GM12873 (cell line): Measurements from ENCODE around the gene UVRAG.

Experiments
- TF ChIP-seq, protein P1 (sequence below): IDR thresholded peaks from 2 replicates; pipeline ENCODE4 v1.5.1; 2012; ENCODE audit warnings: low read depth, mild to moderate bottlenecking, moderate library complexity, low read length, control low read depth; ENCODE audit not compliant: insufficient read depth; ENCODE audit errors: missing control alignments

The UVRAG gene

DNA sequence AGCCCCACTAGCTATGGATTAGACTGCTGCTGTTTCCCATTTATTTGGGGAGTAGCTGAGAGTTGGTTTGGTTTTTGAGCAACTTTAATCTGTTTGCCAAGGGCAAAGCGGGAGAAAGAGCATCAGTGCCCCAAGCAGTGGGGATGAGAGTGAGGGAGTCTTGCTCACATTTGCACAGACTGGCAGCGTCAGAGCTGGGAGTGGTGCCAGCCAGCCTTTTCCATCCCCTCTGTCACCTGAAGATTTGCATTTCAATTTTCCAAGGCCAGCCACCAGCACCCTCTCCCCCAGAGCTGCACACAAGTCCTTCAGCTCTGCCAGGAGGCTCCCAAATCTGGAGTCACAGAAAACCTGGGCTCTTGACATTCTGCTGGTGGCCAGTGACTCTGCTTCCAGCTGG lies 21.0 kb upstream of the UVRAG start:
- TF ChIP-seq, protein P1, sequence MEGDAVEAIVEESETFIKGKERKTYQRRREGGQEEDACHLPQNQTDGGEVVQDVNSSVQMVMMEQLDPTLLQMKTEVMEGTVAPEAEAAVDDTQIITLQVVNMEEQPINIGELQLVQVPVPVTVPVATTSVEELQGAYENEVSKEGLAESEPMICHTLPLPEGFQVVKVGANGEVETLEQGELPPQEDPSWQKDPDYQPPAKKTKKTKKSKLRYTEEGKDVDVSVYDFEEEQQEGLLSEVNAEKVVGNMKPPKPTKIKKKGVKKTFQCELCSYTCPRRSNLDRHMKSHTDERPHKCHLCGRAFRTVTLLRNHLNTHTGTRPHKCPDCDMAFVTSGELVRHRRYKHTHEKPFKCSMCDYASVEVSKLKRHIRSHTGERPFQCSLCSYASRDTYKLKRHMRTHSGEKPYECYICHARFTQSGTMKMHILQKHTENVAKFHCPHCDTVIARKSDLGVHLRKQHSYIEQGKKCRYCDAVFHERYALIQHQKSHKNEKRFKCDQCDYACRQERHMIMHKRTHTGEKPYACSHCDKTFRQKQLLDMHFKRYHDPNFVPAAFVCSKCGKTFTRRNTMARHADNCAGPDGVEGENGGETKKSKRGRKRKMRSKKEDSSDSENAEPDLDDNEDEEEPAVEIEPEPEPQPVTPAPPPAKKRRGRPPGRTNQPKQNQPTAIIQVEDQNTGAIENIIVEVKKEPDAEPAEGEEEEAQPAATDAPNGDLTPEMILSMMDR: no peak

DNA sequence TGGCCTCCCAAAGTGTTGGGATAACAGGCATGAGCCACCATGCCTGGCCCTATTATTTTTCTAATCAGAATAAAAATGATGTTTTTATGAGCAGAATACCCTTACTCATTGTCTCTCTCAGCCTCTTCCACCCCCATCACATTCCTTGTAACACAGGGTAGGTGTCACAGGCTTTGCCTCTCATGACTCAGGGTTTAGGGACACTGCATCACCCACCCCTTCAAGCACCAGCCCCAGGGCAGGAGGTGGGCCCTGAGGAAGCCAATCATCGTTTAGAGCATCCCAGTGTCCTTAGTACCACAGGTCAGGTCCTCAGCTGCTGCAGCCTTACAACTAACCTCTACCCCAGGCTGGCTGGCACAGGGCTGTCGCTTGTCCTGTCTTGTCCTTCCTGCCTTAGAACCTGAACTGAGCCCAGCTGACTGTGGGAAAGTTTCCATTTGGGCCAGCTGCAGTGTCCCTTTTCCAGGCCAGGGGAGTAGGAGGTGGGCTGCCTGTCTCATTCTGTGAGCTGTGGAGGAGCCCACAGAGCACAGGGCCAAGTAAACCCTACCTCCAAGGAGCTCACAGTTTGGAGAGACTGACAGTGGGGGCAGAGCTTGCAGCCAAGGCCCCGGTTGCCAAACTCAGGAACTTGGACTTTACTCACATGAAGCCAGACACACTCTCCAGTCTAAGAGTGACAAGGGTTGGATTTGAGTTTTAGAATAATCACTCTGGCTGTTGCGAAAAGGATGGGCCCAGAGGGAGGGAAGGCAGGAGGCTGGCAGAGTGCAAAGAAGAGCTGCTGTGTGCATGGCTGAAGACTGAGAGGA lies 19.5 kb upstream of the UVRAG start:
- TF ChIP-seq, protein P1: no peak

DNA sequence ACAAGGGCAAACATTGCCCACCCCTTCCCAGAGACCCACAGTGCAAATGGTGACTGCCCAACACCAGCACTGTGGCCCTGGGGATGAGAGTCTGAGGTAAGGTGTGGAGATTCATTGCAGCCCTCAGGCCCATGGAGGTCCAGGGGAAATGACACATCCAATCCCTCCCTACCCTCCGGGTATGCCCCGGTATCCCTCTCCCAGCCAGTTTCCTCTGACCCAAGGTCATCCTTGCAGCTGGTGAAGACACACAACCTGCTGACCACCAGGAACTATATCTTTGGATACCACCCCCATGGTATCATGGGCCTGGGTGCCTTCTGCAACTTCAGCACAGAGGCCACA lies 18.9 kb upstream of the UVRAG start:
- TF ChIP-seq, protein P1: no peak

DNA sequence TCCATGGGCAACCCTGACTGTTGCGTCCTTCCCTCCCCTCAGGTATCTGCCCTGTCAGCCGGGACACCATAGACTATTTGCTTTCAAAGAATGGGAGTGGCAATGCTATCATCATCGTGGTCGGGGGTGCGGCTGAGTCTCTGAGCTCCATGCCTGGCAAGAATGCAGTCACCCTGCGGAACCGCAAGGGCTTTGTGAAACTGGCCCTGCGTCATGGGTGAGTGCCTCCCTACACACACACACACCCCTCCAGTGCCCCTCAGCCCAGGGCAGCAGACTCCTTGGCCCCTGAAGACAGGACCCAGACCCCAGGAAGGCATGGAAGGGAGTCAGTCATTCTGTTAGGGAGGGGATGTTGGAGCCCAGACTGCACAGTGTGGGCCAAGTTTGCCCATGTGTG lies 17.9 kb upstream of the UVRAG start:
- TF ChIP-seq, protein P1: no peak

DNA sequence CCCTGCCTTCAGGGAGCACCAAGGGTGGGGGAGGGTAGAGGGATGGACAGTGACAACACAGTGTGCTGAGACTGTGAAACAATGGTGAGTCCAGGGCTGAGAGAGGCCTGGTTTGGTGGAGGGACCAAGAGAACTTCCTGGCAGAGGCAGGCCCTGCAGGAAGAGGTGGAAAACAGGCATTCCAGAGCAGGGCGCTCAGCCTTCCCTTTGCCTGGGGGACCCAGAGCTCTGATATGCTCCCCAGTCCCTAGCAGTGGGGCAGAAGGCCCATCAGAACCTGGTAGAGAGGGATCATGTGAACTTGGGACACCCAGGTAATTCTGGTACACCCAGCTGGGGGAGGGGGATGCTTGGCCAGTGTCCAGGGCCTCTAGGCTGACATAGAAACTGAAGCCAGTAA lies 17.2 kb upstream of the UVRAG start:
- TF ChIP-seq, protein P1: no peak

DNA sequence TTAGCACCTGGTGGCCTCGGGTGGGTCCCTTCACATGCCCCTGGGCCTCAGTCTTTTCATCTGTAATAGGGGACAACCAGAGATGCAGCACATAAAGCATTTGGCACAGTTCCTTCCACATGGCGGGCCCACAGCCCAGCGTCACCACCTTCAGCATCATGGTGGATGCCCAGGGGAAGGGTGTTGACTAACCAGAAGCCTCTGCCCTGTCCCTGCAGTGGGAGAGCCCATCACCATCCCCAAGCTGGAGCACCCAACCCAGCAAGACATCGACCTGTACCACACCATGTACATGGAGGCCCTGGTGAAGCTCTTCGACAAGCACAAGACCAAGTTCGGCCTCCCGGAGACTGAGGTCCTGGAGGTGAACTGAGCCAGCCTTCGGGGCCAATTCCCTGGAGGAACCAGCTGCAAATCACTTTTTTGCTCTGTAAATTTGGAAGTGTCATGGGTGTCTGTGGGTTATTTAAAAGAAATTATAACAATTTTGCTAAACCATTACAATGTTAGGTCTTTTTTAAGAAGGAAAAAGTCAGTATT lies 14.8 kb upstream of the UVRAG start:
- TF ChIP-seq, protein P1: no peak

DNA sequence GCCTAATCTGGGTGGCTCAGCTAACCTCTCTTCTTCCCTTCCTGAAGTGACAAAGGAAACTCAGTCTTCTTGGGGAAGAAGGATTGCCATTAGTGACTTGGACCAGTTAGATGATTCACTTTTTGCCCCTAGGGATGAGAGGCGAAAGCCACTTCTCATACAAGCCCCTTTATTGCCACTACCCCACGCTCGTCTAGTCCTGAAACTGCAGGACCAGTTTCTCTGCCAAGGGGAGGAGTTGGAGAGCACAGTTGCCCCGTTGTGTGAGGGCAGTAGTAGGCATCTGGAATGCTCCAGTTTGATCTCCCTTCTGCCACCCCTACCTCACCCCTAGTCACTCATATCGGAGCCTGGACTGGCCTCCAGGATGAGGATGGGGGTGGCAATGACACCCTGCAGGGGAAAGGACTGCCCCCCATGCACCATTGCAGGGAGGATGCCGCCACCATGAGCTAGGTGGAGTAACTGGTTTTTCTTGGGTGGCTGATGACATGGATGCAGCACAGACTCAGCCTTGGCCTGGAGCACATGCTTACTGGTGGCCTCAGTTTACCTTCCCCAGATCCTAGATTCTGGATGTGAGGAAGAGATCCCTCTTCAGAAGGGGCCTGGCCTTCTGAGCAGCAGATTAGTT lies 14.2 kb upstream of the UVRAG start:
- TF ChIP-seq, protein P1: no peak
